GM19468 (cell line): ENCODE results near the gene BABAM2.
"Not testable (repeated sequence)": the region's sequence is repeated elsewhere in the genome, so short reads cannot be mapped to it uniquely, and the experiment has no call there.

ENCODE experiments used
- ATAC-seq: cut with Tn5 transposase; IDR thresholded peaks from one replicate; pipeline ENCODE4 v1.9.1; 2021; ENCODE audit warnings: mild to moderate bottlenecking, moderate library complexity, moderate number of reproducible peaks; ENCODE audit not compliant: unreplicated experiment; ENCODE audit errors: extremely low read depth

Gene BABAM2

GRCh38 chr2:28357948-28358667, 467.6 kb downstream of the BABAM2 start:
- no peak for ATAC-seq

GRCh38 chr2:28358668-28359201, 468.2 kb downstream of the BABAM2 start:
- no peak for ATAC-seq

GRCh38 chr2:28359222-28360057, 468.9 kb downstream of the BABAM2 start:
- no peak for ATAC-seq

- ATAC-seq, result no peak
These were observed 469.7 kb downstream of the BABAM2 start for GRCh38 chr2:28360058-28360717.

GRCh38 chr2:28360718-28361293, 470.3 kb downstream of the BABAM2 start:
- no peak for ATAC-seq

- ATAC-seq, result no peak
These were observed 471.6 kb downstream of the BABAM2 start for GRCh38 chr2:28361991-28362710.

GRCh38 chr2:28362991-28363521, 472.5 kb downstream of the BABAM2 start:
- no peak for ATAC-seq

- ATAC-seq, result no peak
These were observed 473.3 kb downstream of the BABAM2 start for GRCh38 chr2:28363686-28364280.

GRCh38 chr2:28364610-28365009, 474.1 kb downstream of the BABAM2 start:
- no peak for ATAC-seq

GRCh38 chr2:28365158-28365557, 474.6 kb downstream of the BABAM2 start:
- ATAC-seq, result no peak

GRCh38 chr2:28366149-28366495, 475.6 kb downstream of the BABAM2 start:
- ATAC-seq, result no peak

- ATAC-seq, result no peak
These were observed 476.2 kb downstream of the BABAM2 start for GRCh38 chr2:28366496-28367282.

- ATAC-seq, result no peak
These were observed 477.3 kb downstream of the BABAM2 start for GRCh38 chr2:28367667-28368356.

- ATAC-seq, result no peak
These were observed 477.8 kb downstream of the BABAM2 start for GRCh38 chr2:28368357-28368798.

GRCh38 chr2:28369358-28369757, 478.8 kb downstream of the BABAM2 start:
- ATAC-seq, result no peak

- no peak for ATAC-seq
These were observed 479.8 kb downstream of the BABAM2 start for GRCh38 chr2:28370354-28370753.

- not testable (repeated sequence) for ATAC-seq
These were observed 481.2 kb downstream of the BABAM2 start for GRCh38 chr2:28371728-28372127.

- no peak for ATAC-seq
These were observed 483.3 kb downstream of the BABAM2 start for GRCh38 chr2:28373854-28374253.
